Prostate gland (tissue), 2 donors: ENCODE measurements around the gene ST7.

Experiments
- CTCF ChIP-seq, 4 experiments: fragments of 200-600 bp in 2 of 4; fragments of 450-650 bp in 2 of 4; sonication (generic) in 2 of 4; IDR thresholded peaks; 1 replicate in 3 of 4; 2 replicates in 1 of 4; pipeline ENCODE4 v1.5.1; 2016 to 2019; ENCODE audit warnings: antibody characterized with exemption in 4 of 4, mild to moderate bottlenecking in 2 of 4, moderate library complexity in 2 of 4
- POLR2A ChIP-seq: fragments of 450-650 bp; IDR thresholded peaks from one replicate; pipeline ENCODE4 v1.6.1; 2016; ENCODE audit warnings: antibody characterized with exemption, mild to moderate bottlenecking
- POLR2AphosphoS5 ChIP-seq: sonication (generic); formaldehyde crosslinking; IDR thresholded peaks from one replicate; pipeline ENCODE4 v1.6.1; 2017; ENCODE audit warnings: antibody characterized with exemption

- TF ChIP-seq CTCF (IDR thresholded peaks at IDR 0.05) (no peak), POLR2AphosphoS5 (no peak), POLR2A (no peak)
Measured at GRCh38 chr7:117021366-117021765, 68.1 kb downstream of the ST7 start.
